ENCODE data around the gene CHEK1. TPM values are rescaled to one million over a fixed set of nuclear protein-coding genes. Genes with fewer than 3 reads are reported as not detected.
A peak's percentile ranks its signal among the peaks of the same experiment; 100 is the strongest.

Gene CHEK1
- total and polyA plus RNA-seq, 2 donors (not counting 3 experiments of a cell fraction or from before 2014, with no cell fraction given), result 15.0 to 66.1 TPM

GRCh38 chr11:125593114-125593820 lies 31.7 kb upstream of the CHEK1 start:
- Histone ChIP-seq H3K9ac (replicated peaks; ENCODE audit: extremely low read depth, insufficient read depth, low read length) (peak overlapping the region; percentile 74), H3K36me3 (ENCODE audit: control insufficient read depth in 2 of 2, extremely low read depth in 1 of 2, insufficient read depth in 2 of 2, low read length in 2 of 2) (peaks cover 2 to 10% of the 10 kb centered on the region in 2 experiments), H3K4me2 (ENCODE audit: insufficient read depth, low read length) (peak overlapping the region; percentile 95), H3K27me3 (ENCODE audit: control insufficient read depth in 2 of 2, insufficient read depth in 2 of 2, low read length in 2 of 2) (no peaks in the 10 kb centered on the region), H3K9me1 (replicated peaks; ENCODE audit: control insufficient read depth, extremely low read depth, insufficient read depth, low read length) (no peaks in the 10 kb centered on the region), H3K9me3 (replicated peaks; ENCODE audit: control insufficient read depth, insufficient read depth, low read length) (no peaks in the 10 kb centered on the region), H2AFZ (ENCODE audit: low read depth, low read length) (peak overlapping the region; percentile 32), H3K79me2 (ENCODE audit: control insufficient read depth, insufficient read depth, low read length) (peaks cover 45% of the 10 kb centered on the region), H4K20me1 (replicated peaks; ENCODE audit: control insufficient read depth, extremely low read depth, insufficient read depth, low read length) (no peaks in the 10 kb centered on the region), H3K4me1 (ENCODE audit: control insufficient read depth, extremely low read depth, insufficient read depth, low read length) (peaks cover 15% of the 10 kb centered on the region), H3K4me3 (replicated peaks in 1 of 3; ENCODE audit: insufficient read depth in 1 of 3, low read depth in 1 of 3, low read length in 3 of 3) (peak overlapping the region; percentile 63 to 96 (median 77)), H3K27ac (ENCODE audit: insufficient read depth, low read depth, low read length) (peak overlapping the region; percentile 46)
- ChIA-PET CTCF (interaction anchor here (0.6 to 1.5 kb wide), 5 partner anchors 10 to 65 kb away, joined by 3 to 6 read pairs (median 3); partner anchors contain the start of gene EI24), POLR2A (interaction anchor here (0.6 to 2.0 kb wide), 3 partner anchors 23 to 404 kb away, joined by 3 to 8 read pairs (median 3); partner anchors contain the start of gene EI24)
- no peak for TF ChIP-seq EZH2 (IDR thresholded peaks at IDR 0.05; ENCODE audit: borderline replicate concordance, low read depth, low read length, severe bottlenecking)
- peak; percentile 75 for TF ChIP-seq POLR2A (IDR thresholded peaks at IDR 0.05; ENCODE audit: low read depth, low read length)
- FAIRE-seq (no peak), DNase-seq (ENCODE audit: low read depth, low spot score) (no peak)
- dilution Hi-C loops (cut with MboI; ENCODE audit: extremely low pct_ligation_motif_present, low sequenced_read_pairs) (no loop called here), intact Hi-C loops (cut with micrococcal nuclease) (loop anchor here (2.0 to 10.0 kb wide), 4 partner anchors 78 to 698 kb away; partner anchors contain the start of gene ROBO4)
- BruUV-seq (replicated peaks), result TSS peak; percentile 48

- H3K79me2 ChIP-seq (ENCODE audit: control insufficient read depth, insufficient read depth, low read length), result peaks cover 52% of the 10 kb centered on the region
- H2AFZ ChIP-seq (ENCODE audit: low read depth, low read length), result no peak overlapping the region
- intact Hi-C loops (cut with micrococcal nuclease), result loop anchor here (10.0 kb wide), 2 partner anchors 630 to 700 kb away; partner anchors contain the start of gene ROBO4
- TF ChIP-seq GATA2 (IDR thresholded peaks at IDR 0.05; ENCODE audit: insufficient read depth, insufficient read length, low read depth, low read length) (no peak), CTCF (IDR thresholded peaks at IDR 0.05; ENCODE audit: extremely low read depth in 1 of 2, insufficient read depth in 1 of 2, low read depth in 1 of 2, low read length in 2 of 2) (no peak), POLR2A (IDR thresholded peaks at IDR 0.05; ENCODE audit: low read depth, low read length) (no peak), EZH2 (IDR thresholded peaks at IDR 0.05; ENCODE audit: borderline replicate concordance, low read depth, low read length, severe bottlenecking) (no peak), MYC (IDR thresholded peaks at IDR 0.05; ENCODE audit: low read depth, low read length) (no peak), POLR2AphosphoS5 (IDR thresholded peaks at IDR 0.05; ENCODE audit: insufficient read depth, low read depth, low read length) (no peak), MAX (IDR thresholded peaks at IDR 0.05; ENCODE audit: insufficient read depth, insufficient read length) (no peak), JUN (IDR thresholded peaks at IDR 0.05; ENCODE audit: borderline replicate concordance, insufficient read depth, insufficient read length, low read depth) (no peak), FOS (IDR thresholded peaks at IDR 0.05; ENCODE audit: borderline replicate concordance, insufficient read depth, low read length) (no peak)
- no peaks in the 10 kb centered on the region for H3K9me1 ChIP-seq (replicated peaks; ENCODE audit: control insufficient read depth, extremely low read depth, insufficient read depth, low read length)
- DNase-seq (ENCODE audit: low read depth, low spot score), result no peak
- no peak overlapping the region for H3K9ac ChIP-seq (replicated peaks; ENCODE audit: extremely low read depth, insufficient read depth, low read length)
- no peaks in the 10 kb centered on the region for H4K20me1 ChIP-seq (replicated peaks; ENCODE audit: control insufficient read depth, extremely low read depth, insufficient read depth, low read length)
- no peak overlapping the region for H3K4me2 ChIP-seq (ENCODE audit: insufficient read depth, low read length)
- dilution Hi-C loops (cut with MboI; ENCODE audit: extremely low pct_ligation_motif_present, low sequenced_read_pairs), result no loop called here
- BruUV-seq (replicated peaks), result no TSS peak
- H3K27me3 ChIP-seq (ENCODE audit: control insufficient read depth in 2 of 2, insufficient read depth in 2 of 2, low read length in 2 of 2), result no peaks in the 10 kb centered on the region
- FAIRE-seq, result no peak
- CTCF ChIA-PET, result no interaction called here
- H3K4me3 ChIP-seq (replicated peaks in 1 of 3; ENCODE audit: insufficient read depth in 1 of 3, low read depth in 1 of 3, low read length in 3 of 3), result no peak overlapping the region
- H3K9me3 ChIP-seq (replicated peaks; ENCODE audit: control insufficient read depth, insufficient read depth, low read length), result no peaks in the 10 kb centered on the region
- H3K27ac ChIP-seq (ENCODE audit: insufficient read depth, low read depth, low read length), result no peak overlapping the region
- POLR2A ChIA-PET, result no interaction called here
- H3K36me3 ChIP-seq (ENCODE audit: control insufficient read depth in 2 of 2, extremely low read depth in 1 of 2, insufficient read depth in 2 of 2, low read length in 2 of 2), result peaks cover 6 to 13% of the 10 kb centered on the region in 2 experiments
- H3K4me1 ChIP-seq (ENCODE audit: control insufficient read depth, extremely low read depth, insufficient read depth, low read length), result peaks cover 8% of the 10 kb centered on the region
Measured at GRCh38 chr11:125594958-125595357, 30.0 kb upstream of the CHEK1 start.
